HepG2 (cell line): ENCODE results near the gene STRIP1. TPM values are rescaled to one million over a fixed set of nuclear protein-coding genes. Genes with fewer than 3 reads are reported as not detected.

ENCODE experiments used
- ATAC-seq: fragments of 200-7000 bp; cut with Tn5 transposase; 3 replicates; pipeline ENCODE4 v1.9.1; 2020; ENCODE audit warnings: mild to moderate bottlenecking, moderate library complexity
- BruUV-seq: library from RNA; stranded (reverse); fragments of 400-500 nt; replicated peaks from 2 replicates; lab custom pipeline; 2021; lab: Mats Ljungman, UMichigan
- CTCF ChIA-PET: fragments of 300-600 bp; formaldehyde crosslinking; extraction: SDS; loops from one replicate; lab custom pipeline; 2021; ENCODE audit warnings: low total read pairs, inconsistent platforms, low intra/inter-chr PET ratio; lab: Yijun Ruan, JAX
- POLR2A ChIA-PET: fragments of 350-600 bp; sonication (Branson Sonifier 250); formaldehyde crosslinking; loops from one replicate; lab custom pipeline; 2020; ENCODE audit warnings: antibody characterized with exemption, inconsistent platforms; lab: Yijun Ruan, JAX
- DNase-seq: peaks from one replicate; pipeline ENCODE4 v3.0.0-alpha.2; 2015; ENCODE audit warnings: low spot score
- FAIRE-seq: peaks from 3 replicates; lab custom pipeline; 2011; peaks lifted over from hg19 to GRCh38; lab: Jason Lieb, UNC
- H2AFZ ChIP-seq: one replicate; pipeline ENCODE4 v1.6.1; 2011; ENCODE audit warnings: low read length, inconsistent platforms
- H3K27ac ChIP-seq: fragments of 300-600 bp; 3 replicates; pipeline ENCODE4 v1.8.0; 2011; ENCODE audit warnings: mixed run types, mild to moderate bottlenecking, mixed read lengths, low read length, inconsistent platforms; ENCODE audit not compliant: insufficient read depth; ENCODE audit errors: extremely low read length
- H3K27me3 ChIP-seq, 2 experiments: fragments of 200-600 bp in 1 of 2; 2 replicates in 1 of 2; 3 replicates in 1 of 2; pipeline versions ENCODE4 v1.6.0 to v1.8.0; 2011; ENCODE audit warnings: low read length in 2 of 2, mild to moderate bottlenecking in 2 of 2, moderate library complexity in 2 of 2, inconsistent platforms in 1 of 2; ENCODE audit not compliant: insufficient read depth in 2 of 2, control insufficient read depth in 1 of 2
- H3K36me3 ChIP-seq, 2 experiments: fragments of 200-600 bp in 1 of 2; replicated peaks in 1 of 2; 2 replicates in 1 of 2; 3 replicates in 1 of 2; pipeline versions ENCODE4 v1.5.1 to v1.8.0; 2011; ENCODE audit warnings: low read length in 2 of 2, inconsistent platforms in 1 of 2; ENCODE audit not compliant: insufficient read depth in 2 of 2, control insufficient read depth in 1 of 2
- H3K4me1 ChIP-seq: 2 replicates; pipeline ENCODE4 v1.5.1; 2012; ENCODE audit warnings: low read length, inconsistent platforms; ENCODE audit not compliant: insufficient read depth
- H3K4me2 ChIP-seq: 2 replicates; pipeline ENCODE4 v1.6.0; 2011; ENCODE audit warnings: low read depth, low read length, inconsistent platforms
- H3K4me3 ChIP-seq, 3 experiments: fragments of 200-600 bp in 1 of 3; sonication (generic), shearing (Covaris generic) in 1 of 3; replicated peaks in 1 of 3; 2 replicates each; pipeline ENCODE4 v1.5.1; 2011 to 2016; ENCODE audit warnings: low read length in 3 of 3, inconsistent platforms in 2 of 3, low read depth in 2 of 3, mild to moderate bottlenecking in 2 of 3, control low read depth in 1 of 3, mixed read lengths in 1 of 3; ENCODE audit not compliant: insufficient read depth in 1 of 3
- H3K79me2 ChIP-seq: one replicate; pipeline ENCODE4 v1.6.1; 2011; ENCODE audit warnings: low read length, inconsistent platforms; ENCODE audit not compliant: insufficient read depth
- H3K9ac ChIP-seq: 2 replicates; pipeline ENCODE4 v1.6.0; 2011; ENCODE audit warnings: mild to moderate bottlenecking, low read depth, low read length, inconsistent platforms; ENCODE audit not compliant: insufficient read depth
- H3K9me3 ChIP-seq: 2 replicates; pipeline ENCODE4 v1.5.1; 2012; ENCODE audit warnings: mild to moderate bottlenecking, low read length
- H4K20me1 ChIP-seq: 2 replicates; pipeline ENCODE4 v1.6.0; 2011; ENCODE audit warnings: inconsistent platforms, mild to moderate bottlenecking, low read length, moderate library complexity; ENCODE audit not compliant: insufficient read depth
- BHLHE40 ChIP-seq: IDR thresholded peaks from 2 replicates; pipeline ENCODE4 v1.6.1; 2011; ENCODE audit warnings: low read length, improper control_type of control experiment
- ETV6 ChIP-seq: sonication (generic); formaldehyde crosslinking; conservative IDR thresholded peaks from 2 replicates; pipeline ENCODE4 v1.4.0; 2020; ENCODE audit warnings: missing genetic modification reagents
- FOSL1 ChIP-seq: sonication (generic); formaldehyde crosslinking; IDR thresholded peaks from 2 replicates; pipeline ENCODE4 v1.9.0; 2021; ENCODE audit warnings: missing genetic modification reagents, borderline replicate concordance
- FOXC1 ChIP-seq: sonication (generic); formaldehyde crosslinking; IDR thresholded peaks from 2 replicates; pipeline ENCODE4 v1.8.0; 2022; ENCODE audit warnings: mild to moderate bottlenecking, missing genetic modification reagents, borderline replicate concordance
- HES4 ChIP-seq: sonication (generic); formaldehyde crosslinking; IDR thresholded peaks from 2 replicates; pipeline ENCODE4 v1.9.0; 2021; ENCODE audit warnings: mild to moderate bottlenecking, missing genetic modification reagents, borderline replicate concordance
- KDM5A ChIP-seq: fragments of 200-600 bp; sonication (generic); IDR thresholded peaks from 2 replicates; pipeline ENCODE4 v1.7.0; 2018; ENCODE audit warnings: antibody characterized with exemption, mild to moderate bottlenecking, low read length, borderline replicate concordance
- MAZ ChIP-seq, 2 experiments: sonication (generic) in 1 of 2; formaldehyde crosslinking in 1 of 2; IDR thresholded peaks; 2 replicates each; pipeline versions ENCODE4 v1.5.0 to v1.6.1; 2012 to 2020; ENCODE audit warnings: low read depth in 2 of 2, mild to moderate bottlenecking in 2 of 2, borderline replicate concordance in 1 of 2, improper control_type of control experiment in 1 of 2, low read length in 1 of 2, missing genetic modification reagents in 1 of 2, moderate library complexity in 1 of 2
- RAD21 ChIP-seq: fragments of 450-650 bp; formaldehyde crosslinking; IDR thresholded peaks from 2 replicates; pipeline ENCODE4 v1.5.0; 2020; ENCODE audit warnings: mild to moderate bottlenecking
- SMC3 ChIP-seq: IDR thresholded peaks from 2 replicates; pipeline ENCODE4 v1.6.1; 2011; ENCODE audit warnings: low read length, improper control_type of control experiment
- STAG1 ChIP-seq: sonication (generic); formaldehyde crosslinking; IDR thresholded peaks from 2 replicates; pipeline ENCODE4 v1.4.0; 2020; ENCODE audit warnings: missing genetic modification reagents
- TOE1 ChIP-seq: sonication (generic); formaldehyde crosslinking; IDR thresholded peaks from 2 replicates; pipeline ENCODE4 v1.4.0; 2020; ENCODE audit warnings: mild to moderate bottlenecking, missing genetic modification reagents
- XRCC5 ChIP-seq: fragments of 200-400 bp; formaldehyde crosslinking; optimal IDR thresholded peaks from 2 replicates; pipeline ENCODE3; 2017; ENCODE audit warnings: mild to moderate bottlenecking, low read length
- ZC3H4 ChIP-seq: sonication (generic); formaldehyde crosslinking; IDR thresholded peaks from 2 replicates; pipeline ENCODE4 v1.4.0; 2020; ENCODE audit warnings: missing genetic modification reagents, borderline replicate concordance
- ZKSCAN1 ChIP-seq: fragments of 150-350 bp; IDR thresholded peaks from 2 replicates; pipeline ENCODE4 v1.6.1; 2014; ENCODE audit warnings: low read length
- ZNF687 ChIP-seq: sonication (generic); formaldehyde crosslinking; IDR thresholded peaks from 2 replicates; pipeline ENCODE4 v1.5.1; 2020; ENCODE audit warnings: mild to moderate bottlenecking, missing genetic modification reagents, moderate library complexity
- WGBS: methylation state at CpG from one replicate; pipeline ENCODE4 v1.1.6; 2017; ENCODE audit warnings: low lambda C conversion rate; 5-methylcytosine and 5-hydroxymethylcytosine counted together
- in situ Hi-C: cut with HindIII; loops from 2 replicates; pipeline ENCODE4 v1.10.0; 2017; ENCODE audit warnings: low pct_unique_long_range_greater_than_20kb; ENCODE audit not compliant: extremely low pct_ligation_motif_present
- intact Hi-C: fragments of 100-400 bp; cut with micrococcal nuclease; formaldehyde crosslinking; loops from one replicate; pipeline ENCODE4 v1.10.0; 2022; ENCODE audit not compliant: unreplicated experiment
- polyA plus RNA-seq, 8 experiments: library from polyadenylated mRNA; depleted of rRNA in 3 of 8; stranded (reverse) in 7 of 8; unstranded in 1 of 8; fragments of >200 nt; fragmentation: Illumina TruSeq in 4 of 8; extraction: Trizol in 4 of 8; gene quantifications; 2 replicates each; pipeline versions ENCODE4 v1.2.1 to v1.2.3, GENCODE V29; 2011 to 2016; ENCODE audit warnings: low read depth in 4 of 8, missing spikeins in 1 of 8, mixed read lengths in 1 of 8; ENCODE audit not compliant: insufficient read depth in 1 of 8
- total RNA-seq, 5 experiments: library from RNA; depleted of rRNA; stranded (reverse); fragments of >200 nt; fragmentation: Illumina TruSeq; extraction: Trizol; gene quantifications; 2 replicates each; pipeline ENCODE4 v1.2.3, GENCODE V29; 2016; ENCODE audit warnings: low read depth in 1 of 5
- TF ChIP-seq, protein P1 (sequence below): sonication (generic); formaldehyde crosslinking; IDR thresholded peaks from 2 replicates; pipeline ENCODE4 v1.4.0; 2020; ENCODE audit warnings: mild to moderate bottlenecking, missing genetic modification reagents

Gene STRIP1
- total and polyA plus RNA-seq, 2 of the 13 experiments (the other 11 are each of a cell fraction or from before 2014, with no cell fraction given): 20.9 to 27.9 TPM

DNA sequence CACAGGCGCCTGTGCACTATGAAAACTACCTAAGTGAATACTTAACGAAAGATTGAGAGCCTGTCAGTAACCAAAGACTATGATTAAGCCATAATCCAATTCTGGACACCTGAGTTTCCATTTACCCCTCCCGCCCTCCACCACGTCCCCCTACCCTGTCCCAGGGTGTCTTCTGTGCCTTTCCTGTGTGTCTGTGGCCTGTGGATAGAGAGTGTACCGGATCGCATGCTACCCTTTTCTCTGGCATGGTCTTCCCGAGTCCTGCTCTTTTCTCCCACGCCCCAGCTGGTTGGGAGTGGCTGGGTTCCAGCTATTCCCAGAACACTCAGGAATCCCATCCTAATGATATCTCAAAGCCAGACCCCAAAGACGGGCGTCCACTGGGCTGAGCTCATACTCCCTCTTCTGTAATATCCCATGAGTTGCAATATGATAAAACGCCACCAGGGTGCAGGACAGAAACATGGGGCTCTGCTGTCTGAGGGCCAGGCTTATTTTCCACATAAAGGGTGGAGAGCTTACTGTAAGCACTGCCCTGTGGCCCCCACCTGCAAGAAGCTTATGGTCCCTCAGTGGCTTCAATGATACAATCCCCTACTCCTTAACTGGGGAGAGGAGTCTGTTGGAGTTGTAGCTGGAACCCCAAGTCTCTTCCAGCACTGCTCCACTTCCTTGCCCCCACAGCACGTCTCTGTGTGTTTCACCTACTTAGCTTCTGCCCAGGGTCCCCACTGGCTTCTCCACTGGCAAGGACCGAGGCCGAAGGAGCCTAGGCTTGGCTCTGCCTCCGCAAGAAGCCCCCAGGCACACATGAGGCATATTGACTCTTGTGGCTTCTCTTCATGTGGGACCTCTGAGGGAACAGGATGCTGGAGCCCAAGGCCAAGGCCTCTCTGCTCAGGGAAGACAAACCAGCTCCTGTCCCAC, 53.7 kb downstream of the STRIP1 start:
- Histone ChIP-seq H2AFZ (no peak overlapping the region), H3K4me3 (no peak overlapping the region), H3K36me3 (no peaks in the 10 kb centered on the region), H4K20me1 (no peaks in the 10 kb centered on the region), H3K4me2 (no peak overlapping the region), H3K79me2 (no peaks in the 10 kb centered on the region), H3K4me1 (peaks cover 14% of the 10 kb centered on the region; the same call in 1 of the 2 replicates), H3K9ac (no peak overlapping the region), H3K27ac (no peak overlapping the region), H3K9me3 (no peaks in the 10 kb centered on the region), H3K27me3 (peaks cover 5 to 50% of the 10 kb centered on the region in 2 experiments; a peak in 3 of 5 replicates)
- no TSS peak for BruUV-seq
- CTCF ChIA-PET: interaction anchor here (1.1 to 1.4 kb wide), 3 partner anchors 18 to 372 kb away, joined by 3 to 13 read pairs (median 4); no protein-coding TSS in a partner anchor
- peak; percentile 90 for ATAC-seq
- intact Hi-C loops (loop anchor here (1.0 kb wide), 1 partner anchor 18 kb away; no protein-coding TSS in a partner anchor), in situ Hi-C loops (no loop called here)
- peak; percentile 54 for DNase-seq
- WGBS: 24% methylated on average over 13 of the region's 15 CpGs
- POLR2A ChIA-PET: interaction anchor here (1.2 kb wide), 1 partner anchor 28 kb away, joined by 4 read pairs; no protein-coding TSS in a partner anchor
- FAIRE-seq: peak; percentile 64
- TF ChIP-seq HES4 (CRISPR knock-in tag): no peak
- TF ChIP-seq MAZ (IDR thresholded peaks at IDR 0.05; ENCODE audit: borderline replicate concordance, low read depth, low read length): no peak
- no peak for TF ChIP-seq MAZ (CRISPR knock-in tag; IDR thresholded peaks at IDR 0.05; ENCODE audit: low read depth)
- 0 out of 2 replicates have a peak, but pooled peaks have one; percentile 35 for TF ChIP-seq RAD21 (CRISPR knock-in tag)
- TF ChIP-seq ETV6: no peak
- TF ChIP-seq KDM5A: no peak
- TF ChIP-seq FOSL1 (CRISPR knock-in tag): no peak
- no peak for TF ChIP-seq BHLHE40
- peak; percentile 52 for TF ChIP-seq STAG1
- peak; percentile 70 for TF ChIP-seq SMC3
- no peak for TF ChIP-seq ZC3H4 (CRISPR knock-in tag)
- no peak for TF ChIP-seq FOXC1 (CRISPR knock-in tag)
- TF ChIP-seq, protein P1, sequence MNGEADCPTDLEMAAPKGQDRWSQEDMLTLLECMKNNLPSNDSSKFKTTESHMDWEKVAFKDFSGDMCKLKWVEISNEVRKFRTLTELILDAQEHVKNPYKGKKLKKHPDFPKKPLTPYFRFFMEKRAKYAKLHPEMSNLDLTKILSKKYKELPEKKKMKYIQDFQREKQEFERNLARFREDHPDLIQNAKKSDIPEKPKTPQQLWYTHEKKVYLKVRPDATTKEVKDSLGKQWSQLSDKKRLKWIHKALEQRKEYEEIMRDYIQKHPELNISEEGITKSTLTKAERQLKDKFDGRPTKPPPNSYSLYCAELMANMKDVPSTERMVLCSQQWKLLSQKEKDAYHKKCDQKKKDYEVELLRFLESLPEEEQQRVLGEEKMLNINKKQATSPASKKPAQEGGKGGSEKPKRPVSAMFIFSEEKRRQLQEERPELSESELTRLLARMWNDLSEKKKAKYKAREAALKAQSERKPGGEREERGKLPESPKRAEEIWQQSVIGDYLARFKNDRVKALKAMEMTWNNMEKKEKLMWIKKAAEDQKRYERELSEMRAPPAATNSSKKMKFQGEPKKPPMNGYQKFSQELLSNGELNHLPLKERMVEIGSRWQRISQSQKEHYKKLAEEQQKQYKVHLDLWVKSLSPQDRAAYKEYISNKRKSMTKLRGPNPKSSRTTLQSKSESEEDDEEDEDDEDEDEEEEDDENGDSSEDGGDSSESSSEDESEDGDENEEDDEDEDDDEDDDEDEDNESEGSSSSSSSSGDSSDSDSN: no peak
- no peak for TF ChIP-seq ZNF687
- no peak for TF ChIP-seq TOE1 (CRISPR knock-in tag)
- TF ChIP-seq XRCC5: peak; percentile 25
- no peak for TF ChIP-seq ZKSCAN1
